ENCODE data around the gene UGT1A9. TPM values are rescaled to one million over a fixed set of nuclear protein-coding genes. Genes with fewer than 3 reads are reported as not detected.

The UGT1A9 gene
- total and polyA plus RNA-seq, 2 of the 13 experiments (the other 11 are each of a cell fraction or from before 2014, with no cell fraction given): 0.07 TPM; not detected in 1

DNA sequence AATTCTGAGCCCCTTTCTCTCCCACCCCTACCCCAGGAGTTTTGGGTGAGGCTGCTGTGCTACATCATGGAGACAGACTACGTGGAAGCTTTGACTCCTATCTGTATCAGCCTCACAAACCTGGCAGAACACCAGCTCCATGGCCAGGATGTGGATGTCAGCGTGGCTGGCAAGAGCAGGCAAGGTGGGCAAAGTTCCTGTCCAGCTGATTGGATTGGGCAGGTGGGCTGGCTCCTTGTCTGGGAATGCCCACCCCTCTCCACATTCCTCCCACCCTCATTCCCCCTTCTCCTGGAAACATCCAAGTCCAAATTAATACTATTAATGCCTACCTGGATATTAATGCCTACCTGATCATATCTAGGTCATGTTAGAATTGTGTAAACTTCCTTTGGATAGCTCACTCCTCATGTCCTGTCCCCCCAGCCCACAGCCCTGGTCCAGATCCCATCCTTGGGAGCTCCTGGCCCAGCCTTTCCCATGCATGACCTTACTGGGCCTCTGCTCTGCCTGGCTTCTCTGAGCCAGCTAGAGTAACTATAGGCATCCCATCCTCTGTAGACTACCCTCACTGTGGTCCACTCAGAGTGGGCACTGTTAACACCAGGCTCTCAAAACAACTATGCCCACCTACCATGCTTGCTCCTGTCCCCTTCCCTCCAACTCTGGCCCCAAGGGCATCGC lies 130.6 kb downstream of the UGT1A9 start:
- H3K9me3 ChIP-seq (ENCODE audit: low read length): no peaks in the 10 kb centered on the region
- no peak overlapping the region for H3K27ac ChIP-seq (ENCODE audit: extremely low read length, insufficient read depth, low read length)
- no peaks in the 10 kb centered on the region for H3K4me1 ChIP-seq (ENCODE audit: insufficient read depth, low read length)
- no peaks in the 10 kb centered on the region for H4K20me1 ChIP-seq (ENCODE audit: insufficient read depth, low read length)
- DNase-seq (ENCODE audit: low spot score): no peak
- H3K4me3 ChIP-seq (replicated peaks in 1 of 3; ENCODE audit: insufficient read depth in 1 of 3, low read depth in 2 of 3, low read length in 3 of 3): no peak overlapping the region
- BruUV-seq (replicated peaks): no TSS peak
- no peaks in the 10 kb centered on the region for H3K36me3 ChIP-seq (replicated peaks in 1 of 2; ENCODE audit: control insufficient read depth in 1 of 2, insufficient read depth in 2 of 2, low read length in 2 of 2)
- H3K9ac ChIP-seq (ENCODE audit: insufficient read depth, low read depth, low read length): no peak overlapping the region
- WGBS (ENCODE audit: low lambda C conversion rate): 0% methylated on average over 3 of the region's 3 CpGs
- H3K27me3 ChIP-seq (ENCODE audit: control insufficient read depth in 1 of 2, insufficient read depth in 2 of 2, low read length in 2 of 2): peaks cover 0 to 48% of the 10 kb centered on the region in 2 experiments; a peak in 3 of 5 replicates
- ATAC-seq: no peak
- intact Hi-C loops (cut with micrococcal nuclease; ENCODE audit: unreplicated experiment) (no loop called here), in situ Hi-C loops (cut with HindIII; ENCODE audit: extremely low pct_ligation_motif_present, low pct_unique_long_range_greater_than_20kb) (no loop called here)
- H2AFZ ChIP-seq (ENCODE audit: low read length): no peak overlapping the region
- FAIRE-seq: no peak
- CTCF ChIA-PET (ENCODE audit: low intra/inter-chr PET ratio, low total read pairs): no interaction called here
- H3K4me2 ChIP-seq (ENCODE audit: low read depth, low read length): no peak overlapping the region
- TF ChIP-seq KLF11 (CRISPR knock-in tag; IDR thresholded peaks at IDR 0.05) (no peak), TGIF2 (CRISPR knock-in tag; IDR thresholded peaks at IDR 0.05) (no peak), TSC22D2 (CRISPR knock-in tag; IDR thresholded peaks at IDR 0.05; ENCODE audit: borderline replicate concordance) (no peak)
- POLR2A ChIA-PET: no interaction called here
- no peaks in the 10 kb centered on the region for H3K79me2 ChIP-seq (ENCODE audit: insufficient read depth, low read length)

DNA sequence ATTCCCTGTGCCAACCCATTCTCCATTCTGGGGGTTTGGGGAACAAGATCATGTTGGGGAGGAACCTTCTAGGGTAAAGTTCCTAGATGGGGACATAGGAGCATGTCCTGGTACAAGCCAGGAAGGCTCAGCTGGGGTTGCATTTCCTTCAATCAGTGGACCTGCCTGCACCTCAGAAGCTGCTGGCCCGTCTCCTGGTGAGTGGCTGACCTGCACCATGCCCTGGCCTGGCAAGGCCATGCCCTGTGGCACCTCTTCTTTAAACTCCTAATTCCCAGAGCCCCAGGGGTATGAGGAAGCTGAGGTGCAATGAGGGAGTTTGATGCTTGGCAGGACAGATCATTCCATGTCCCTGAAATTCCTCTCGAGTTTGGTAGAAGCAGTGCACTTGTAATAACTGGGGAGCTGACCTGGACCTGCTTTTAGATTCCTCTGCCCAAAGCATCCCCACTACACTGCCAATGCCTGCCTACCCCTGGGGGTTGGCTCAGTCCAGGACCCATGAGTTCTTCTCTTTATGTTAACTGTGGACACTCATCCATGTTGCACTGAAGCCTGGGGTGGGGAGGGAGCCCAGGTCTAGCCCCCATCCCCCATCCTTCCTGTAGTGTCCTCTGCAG lies 131.7 kb downstream of the UGT1A9 start:
- Histone ChIP-seq H3K4me2 (ENCODE audit: low read depth, low read length) (no peak overlapping the region), H3K4me3 (replicated peaks in 1 of 3; ENCODE audit: insufficient read depth in 1 of 3, low read depth in 2 of 3, low read length in 3 of 3) (no peak overlapping the region), H3K4me1 (ENCODE audit: insufficient read depth, low read length) (no peaks in the 10 kb centered on the region), H3K36me3 (replicated peaks in 1 of 2; ENCODE audit: control insufficient read depth in 1 of 2, insufficient read depth in 2 of 2, low read length in 2 of 2) (no peaks in the 10 kb centered on the region), H3K27me3 (ENCODE audit: control insufficient read depth in 1 of 2, insufficient read depth in 2 of 2, low read length in 2 of 2) (peaks cover 0 to 52% of the 10 kb centered on the region in 2 experiments; a peak in 3 of 5 replicates), H3K9me3 (ENCODE audit: low read length) (no peaks in the 10 kb centered on the region), H2AFZ (ENCODE audit: low read length) (no peak overlapping the region), H4K20me1 (ENCODE audit: insufficient read depth, low read length) (no peaks in the 10 kb centered on the region), H3K27ac (ENCODE audit: extremely low read length, insufficient read depth, low read length) (no peak overlapping the region), H3K9ac (ENCODE audit: insufficient read depth, low read depth, low read length) (no peak overlapping the region), H3K79me2 (ENCODE audit: insufficient read depth, low read length) (no peaks in the 10 kb centered on the region)
- in situ Hi-C loops (cut with HindIII; ENCODE audit: extremely low pct_ligation_motif_present, low pct_unique_long_range_greater_than_20kb) (no loop called here), intact Hi-C loops (cut with micrococcal nuclease; ENCODE audit: unreplicated experiment) (no loop called here)
- BruUV-seq (replicated peaks): no TSS peak
- DNase-seq (ENCODE audit: low spot score) (no peak), FAIRE-seq (no peak), ATAC-seq (no peak)
- POLR2A ChIA-PET: no interaction called here
- 17% methylated on average over 1 of the region's 2 CpGs for WGBS (ENCODE audit: low lambda C conversion rate)
- CTCF ChIA-PET (ENCODE audit: low intra/inter-chr PET ratio, low total read pairs): no interaction called here
- TF ChIP-seq ZNF7 (CRISPR knock-in tag; IDR thresholded peaks at IDR 0.05) (no peak), DZIP1 (CRISPR knock-in tag; IDR thresholded peaks at IDR 0.05) (no peak), ZC3H13 (CRISPR knock-in tag; IDR thresholded peaks at IDR 0.05) (no peak), HNRNPUL1 (IDR thresholded peaks at IDR 0.05; ENCODE audit: low read depth, low read length) (no peak), CENPBD1 (CRISPR knock-in tag; IDR thresholded peaks at IDR 0.05; ENCODE audit: borderline replicate concordance, low read depth) (no peak), KLF9 (CRISPR knock-in tag; IDR thresholded peaks at IDR 0.05; ENCODE audit: low read depth) (no peak), ZBTB43 (CRISPR knock-in tag; conservative IDR thresholded peaks at IDR 0.05) (no peak), GRHL1 (CRISPR knock-in tag; conservative IDR thresholded peaks at IDR 0.05) (no peak)
